ENCODE results near the gene CCDC60.

DNA sequence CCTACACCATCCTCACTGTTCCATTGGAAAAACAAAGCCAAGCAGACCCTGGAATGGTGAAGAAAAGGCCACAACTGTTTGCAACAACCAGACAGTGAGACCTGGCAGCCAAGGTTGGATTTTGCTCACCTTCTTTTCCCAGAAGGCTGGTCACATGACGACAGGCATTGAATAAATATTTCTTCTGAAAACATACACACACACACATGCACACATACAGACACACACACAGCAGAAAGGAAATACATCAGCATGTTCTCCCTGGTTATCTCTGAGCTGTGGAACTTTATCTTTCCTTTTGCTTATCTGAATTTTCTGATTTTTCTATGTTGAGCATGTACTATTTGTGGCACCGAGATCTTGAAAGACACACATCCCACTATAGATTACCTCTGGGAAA is 38.0 kb upstream of the CCDC60 start:
- TF ChIP-seq TARDBP (IDR thresholded peaks at IDR 0.05) (no peak), ZNF384 (IDR thresholded peaks at IDR 0.05) (no peak), SP1 (IDR thresholded peaks at IDR 0.05) (no peak), FOXM1 (IDR thresholded peaks at IDR 0.05; ENCODE audit: borderline replicate concordance) (no peak), BHLHE40 (IDR thresholded peaks at IDR 0.05; ENCODE audit: borderline replicate concordance) (no peak), FOXK2 (IDR thresholded peaks at IDR 0.05) (no peak), L3MBTL2 (conservative IDR thresholded peaks at IDR 0.05) (no peak)
